Measurements from ENCODE around the gene ENTPD6. TPM values are rescaled to one million over a fixed set of nuclear protein-coding genes. Genes with fewer than 3 reads are reported as not detected.

Gene ENTPD6
- total RNA-seq, 1 experiment from 2014 or later = 86.6 TPM

- no peak overlapping the region for H3K27ac Mint-ChIP-seq (ENCODE audit: unreplicated experiment)
- DNase-seq = no peak
- Histone ChIP-seq H3K4me3 (ENCODE audit: low read depth, low read length) (no peak overlapping the region), H3K9me3 (peaks cover 15% of the 10 kb centered on the region), H3K36me3 (ENCODE audit: control insufficient read depth, insufficient read depth, low read length) (no peaks in the 10 kb centered on the region; the same call in 1 of the 2 replicates), H3K4me1 (peaks cover 9% of the 10 kb centered on the region; the same call in 1 of the 2 replicates), H3K27me3 (replicated peaks; ENCODE audit: control insufficient read depth, insufficient read depth, low read length) (no peaks in the 10 kb centered on the region)
- H3K4me1 Mint-ChIP-seq (ENCODE audit: low read depth, unreplicated experiment) = no peaks in the 10 kb centered on the region
- peaks cover 19% of the 10 kb centered on the region for H3K9me3 Mint-ChIP-seq (ENCODE audit: unreplicated experiment)
- TF ChIP-seq CTCF (IDR thresholded peaks at IDR 0.05; ENCODE audit: insufficient read depth in 1 of 2, low read depth in 1 of 2, low read length in 1 of 2, severe bottlenecking in 1 of 2, unreplicated experiment in 1 of 2) = no peak
- ChIA-PET POLR2A (no interaction called here), CTCF (no interaction called here)
- no peak overlapping the region for H3K4me3 Mint-ChIP-seq (ENCODE audit: unreplicated experiment)
- intact Hi-C loops (cut with micrococcal nuclease; ENCODE audit: unreplicated experiment) = no loop called here
- H3K27me3 Mint-ChIP-seq (ENCODE audit: insufficient read depth, unreplicated experiment) = peaks cover 1% of the 10 kb centered on the region
- H3K36me3 Mint-ChIP-seq (ENCODE audit: insufficient read depth, unreplicated experiment) = no peaks in the 10 kb centered on the region
- no TSS peak for BruUV-seq (replicated peaks)
Observed at GRCh38 chr20:25173886-25174308, 21.6 kb upstream of the ENTPD6 start.

- H3K36me3 ChIP-seq (ENCODE audit: control insufficient read depth, insufficient read depth, low read length) = no peaks in the 10 kb centered on the region; the same call in 1 of the 2 replicates
- intact Hi-C loops (cut with micrococcal nuclease; ENCODE audit: unreplicated experiment) = no loop called here
- no peak overlapping the region for H3K4me3 ChIP-seq (ENCODE audit: low read depth, low read length)
- Mint-ChIP-seq H3K27me3 (ENCODE audit: insufficient read depth, unreplicated experiment) (no peaks in the 10 kb centered on the region), H3K27ac (ENCODE audit: unreplicated experiment) (no peak overlapping the region), H3K36me3 (ENCODE audit: insufficient read depth, unreplicated experiment) (no peaks in the 10 kb centered on the region), H3K9me3 (ENCODE audit: unreplicated experiment) (peaks cover 14% of the 10 kb centered on the region), H3K4me1 (ENCODE audit: low read depth, unreplicated experiment) (no peaks in the 10 kb centered on the region), H3K4me3 (ENCODE audit: unreplicated experiment) (no peak overlapping the region)
- TF ChIP-seq CTCF (IDR thresholded peaks at IDR 0.05; ENCODE audit: insufficient read depth in 1 of 2, low read depth in 1 of 2, low read length in 1 of 2, severe bottlenecking in 1 of 2, unreplicated experiment in 1 of 2) = no peak
- H3K27me3 ChIP-seq (replicated peaks; ENCODE audit: control insufficient read depth, insufficient read depth, low read length) = no peaks in the 10 kb centered on the region
- no TSS peak for BruUV-seq (replicated peaks)
- DNase-seq = no peak
- H3K9me3 ChIP-seq = peaks cover 15% of the 10 kb centered on the region
- ChIA-PET CTCF (no interaction called here), POLR2A (no interaction called here)
- peaks cover 9% of the 10 kb centered on the region; the same call in 1 of the 2 replicates for H3K4me1 ChIP-seq
Observed at GRCh38 chr20:25176184-25176583, 19.3 kb upstream of the ENTPD6 start.

- no peak for TF ChIP-seq CTCF (IDR thresholded peaks at IDR 0.05; ENCODE audit: insufficient read depth in 1 of 2, low read depth in 1 of 2, low read length in 1 of 2, severe bottlenecking in 1 of 2, unreplicated experiment in 1 of 2)
- H3K9me3 Mint-ChIP-seq (ENCODE audit: unreplicated experiment) = peaks cover 10% of the 10 kb centered on the region
- no peaks in the 10 kb centered on the region; the same call in 1 of the 2 replicates for H3K36me3 ChIP-seq (ENCODE audit: control insufficient read depth, insufficient read depth, low read length)
- no peak overlapping the region for H3K4me3 ChIP-seq (ENCODE audit: low read depth, low read length)
- no peak for DNase-seq
- H3K4me3 Mint-ChIP-seq (ENCODE audit: unreplicated experiment) = no peak overlapping the region
- no peaks in the 10 kb centered on the region for H3K4me1 Mint-ChIP-seq (ENCODE audit: low read depth, unreplicated experiment)
- H3K27me3 ChIP-seq (replicated peaks; ENCODE audit: control insufficient read depth, insufficient read depth, low read length) = no peaks in the 10 kb centered on the region
- ChIA-PET POLR2A (no interaction called here), CTCF (interaction anchor here (1.0 to 1.1 kb wide), 2 partner anchors 9 to 184 kb away, joined by 3 to 4 read pairs; no protein-coding TSS in a partner anchor)
- no peaks in the 10 kb centered on the region for H3K27me3 Mint-ChIP-seq (ENCODE audit: insufficient read depth, unreplicated experiment)
- BruUV-seq (replicated peaks) = no TSS peak
- H3K4me1 ChIP-seq = peaks cover 9% of the 10 kb centered on the region; the same call in 1 of the 2 replicates
- no peak overlapping the region for H3K27ac Mint-ChIP-seq (ENCODE audit: unreplicated experiment)
- intact Hi-C loops (cut with micrococcal nuclease; ENCODE audit: unreplicated experiment) = loop anchor here (2.0 kb wide), 1 partner anchor 113 kb away; no protein-coding TSS in a partner anchor
- H3K36me3 Mint-ChIP-seq (ENCODE audit: insufficient read depth, unreplicated experiment) = no peaks in the 10 kb centered on the region
- H3K9me3 ChIP-seq = peaks cover 13% of the 10 kb centered on the region
Observed at GRCh38 chr20:25177890-25178321, 17.6 kb upstream of the ENTPD6 start.

All from Caco-2 (cell line).